Epithelial cell of esophagus (primary cell): ENCODE data around the gene CTAGE4.
"Not testable (repeated sequence)": the region's sequence is repeated elsewhere in the genome, so short reads cannot be mapped to it uniquely, and the experiment has no call there.

Experiments
- DNase-seq: peaks from one replicate; pipeline ENCODE4 v3.0.0; 2010; ENCODE audit warnings: low read depth
- H3K4me3 ChIP-seq: 2 replicates; pipeline ENCODE4 v1.5.1; 2011; ENCODE audit warnings: mild to moderate bottlenecking, low read length, control low read depth

CTAGE4 gene

GRCh38 chr7:144218581-144218980 is 35.3 kb downstream of the CTAGE4 start:
- DNase-seq: not testable (repeated sequence)

GRCh38 chr7:144219149-144219548 is 35.9 kb downstream of the CTAGE4 start:
- DNase-seq, H3K4me3 ChIP-seq: not testable (repeated sequence)

More at GRCh38 chr7:144218581-144218980, 35.3 kb downstream of the CTAGE4 start:
- not testable (repeated sequence) for H3K4me3 ChIP-seq

GRCh38 chr7:144220531-144220930 is 37.3 kb downstream of the CTAGE4 start:
- H3K4me3 ChIP-seq: not testable (repeated sequence)

GRCh38 chr7:144223675-144224074 is 40.4 kb downstream of the CTAGE4 start:
- DNase-seq, H3K4me3 ChIP-seq: not testable (repeated sequence)

More at GRCh38 chr7:144220531-144220930, 37.3 kb downstream of the CTAGE4 start:
- DNase-seq: not testable (repeated sequence)

- H3K4me3 ChIP-seq, DNase-seq: not testable (repeated sequence)
Observed at GRCh38 chr7:144226866-144227265, 43.6 kb downstream of the CTAGE4 start.

- not testable (repeated sequence) for DNase-seq
Observed at GRCh38 chr7:144228810-144229209, 45.5 kb downstream of the CTAGE4 start.

GRCh38 chr7:144231027-144231426 is 47.8 kb downstream of the CTAGE4 start:
- H3K4me3 ChIP-seq, DNase-seq: not testable (repeated sequence)

More at GRCh38 chr7:144228810-144229209, 45.5 kb downstream of the CTAGE4 start:
- H3K4me3 ChIP-seq: not testable (repeated sequence)

GRCh38 chr7:144233039-144233438 is 49.8 kb downstream of the CTAGE4 start:
- DNase-seq: not testable (repeated sequence)

More at GRCh38 chr7:144233039-144233438, 49.8 kb downstream of the CTAGE4 start:
- not testable (repeated sequence) for H3K4me3 ChIP-seq
